Amygdala (tissue), 56 donors: ENCODE results near the gene WWOX.

Experiments
- DNase-seq, 56 donors: peaks; one replicate each; lab custom pipeline; 2025; lab: John Stamatoyannopoulos, UW

WWOX gene

GRCh38 chr16:79182616-79183015 is 1083.2 kb downstream of the WWOX start:
- DNase-seq = peak in 7 of 56 donors; percentile 6 to 33 (median 11)

- no peak for DNase-seq
These were observed 1084.1 kb downstream of the WWOX start for GRCh38 chr16:79183571-79183970.

DNA sequence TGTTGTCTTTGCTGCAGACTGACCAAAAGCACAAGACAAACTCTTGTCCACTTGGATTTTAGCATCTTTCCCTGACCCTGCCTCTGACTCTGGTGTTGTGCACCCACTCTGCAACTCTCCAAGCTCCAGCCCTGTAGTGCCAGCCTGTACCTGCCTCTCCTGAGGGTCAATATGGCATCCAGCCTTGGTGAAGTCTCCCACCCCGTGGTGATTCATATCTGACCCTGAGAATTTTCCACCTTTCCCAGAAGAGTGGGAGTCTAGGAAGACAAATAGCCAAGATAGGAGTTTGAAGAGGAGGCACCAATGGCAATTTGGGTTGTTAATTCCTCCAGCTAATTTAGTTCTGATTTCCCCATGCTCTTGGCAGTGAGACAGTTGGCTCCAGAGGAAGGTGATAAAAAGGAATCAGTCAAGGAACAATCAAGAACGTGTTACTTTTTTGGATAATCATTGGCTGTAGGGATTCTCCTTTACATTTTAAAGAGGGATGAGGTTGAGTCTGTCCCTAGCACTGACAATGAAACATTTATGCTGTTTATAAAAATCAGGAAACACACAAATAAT is 1085.1 kb downstream of the WWOX start:
- no peak for DNase-seq

GRCh38 chr16:79185711-79186110 is 1086.3 kb downstream of the WWOX start:
- no peak for DNase-seq

DNA sequence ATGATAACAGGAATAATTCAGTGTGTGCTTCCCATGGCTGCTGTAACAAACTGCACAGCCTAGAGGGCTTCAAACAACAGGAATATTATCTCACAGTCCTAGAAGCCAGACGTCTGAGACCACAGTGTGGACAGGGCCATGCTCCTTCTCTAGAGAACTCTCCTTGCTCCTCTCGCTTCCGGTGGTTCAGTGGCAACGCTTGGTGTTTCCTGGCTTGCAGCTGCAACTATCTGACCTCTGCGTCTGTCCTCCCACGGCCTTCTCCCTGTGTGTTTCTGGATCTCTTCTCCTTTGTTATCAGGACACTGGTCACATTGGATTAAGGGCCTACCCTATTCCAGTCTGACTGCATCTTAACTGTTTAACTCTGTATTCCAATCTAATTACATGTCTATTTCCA is 1086.7 kb downstream of the WWOX start:
- DNase-seq = no peak

GRCh38 chr16:79188115-79188738 is 1088.8 kb downstream of the WWOX start:
- DNase-seq = no peak

GRCh38 chr16:79188739-79189122 is 1089.3 kb downstream of the WWOX start:
- DNase-seq = no peak

- no peak for DNase-seq
These were observed 1091.1 kb downstream of the WWOX start for GRCh38 chr16:79190542-79190941.

GRCh38 chr16:79191933-79192332 is 1092.5 kb downstream of the WWOX start:
- no peak for DNase-seq

- DNase-seq = no peak
These were observed 1093.5 kb downstream of the WWOX start for GRCh38 chr16:79192904-79193303.

DNA sequence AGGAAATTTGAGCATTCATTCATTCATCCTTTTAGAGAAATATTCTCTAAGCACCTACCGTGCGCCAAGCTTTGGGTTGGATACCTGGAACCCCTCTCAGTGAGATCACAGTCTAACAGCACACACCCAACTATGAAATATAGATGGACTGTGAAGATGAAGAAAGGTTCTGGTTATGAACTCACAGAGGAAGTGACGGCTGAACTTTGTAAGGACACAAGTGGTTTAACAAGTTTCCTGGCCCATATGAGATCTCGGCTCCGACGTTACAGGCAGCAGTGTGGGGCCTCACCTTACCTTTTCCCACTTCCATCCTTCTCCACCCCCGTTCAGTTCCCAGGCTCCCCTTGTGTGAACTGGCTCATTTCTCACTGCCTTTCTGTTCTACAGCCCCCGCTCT is 1094.8 kb downstream of the WWOX start:
- DNase-seq = peak in 5 of 56 donors; percentile 1 to 13 (median 4)

DNA sequence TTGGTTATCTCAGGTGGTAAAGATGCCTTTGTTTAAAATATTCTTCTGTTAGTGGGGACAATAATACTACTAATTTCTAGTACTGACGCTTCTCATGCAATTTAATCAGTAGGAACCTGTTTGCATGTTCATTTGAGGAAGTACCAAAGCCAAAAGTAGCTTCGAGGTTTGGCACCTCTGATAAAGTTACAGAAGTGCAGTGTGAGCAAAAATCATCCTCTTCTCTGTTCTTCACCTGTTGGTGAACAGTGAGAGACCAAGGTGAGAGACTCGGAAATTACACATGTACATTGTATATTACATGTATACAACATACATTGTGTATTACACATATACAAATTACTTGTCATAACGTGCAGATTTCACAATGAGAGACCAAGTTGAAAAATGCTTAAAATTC is 1096.5 kb downstream of the WWOX start:
- no peak for DNase-seq

- no peak for DNase-seq
These were observed 1102.0 kb downstream of the WWOX start for GRCh38 chr16:79201436-79201835.

DNA sequence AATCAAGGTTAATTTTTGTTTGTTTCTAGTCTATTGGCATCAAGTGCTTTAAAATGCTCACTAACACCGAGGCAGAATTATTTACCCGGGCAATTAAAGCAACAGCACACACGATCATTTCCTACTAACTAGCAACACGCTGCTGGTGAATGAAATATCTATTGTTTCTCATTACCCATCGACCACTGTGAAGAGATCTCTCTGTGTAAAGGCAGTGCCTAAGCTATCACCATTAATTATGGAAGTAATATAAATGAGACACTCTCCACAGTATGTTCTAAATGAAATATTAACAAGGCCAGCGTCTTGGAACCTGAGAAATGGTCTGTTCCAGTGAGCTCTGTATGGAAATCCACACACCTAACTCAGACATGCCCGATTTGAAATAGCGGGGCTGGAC is 1103.5 kb downstream of the WWOX start:
- DNase-seq = no peak

DNA sequence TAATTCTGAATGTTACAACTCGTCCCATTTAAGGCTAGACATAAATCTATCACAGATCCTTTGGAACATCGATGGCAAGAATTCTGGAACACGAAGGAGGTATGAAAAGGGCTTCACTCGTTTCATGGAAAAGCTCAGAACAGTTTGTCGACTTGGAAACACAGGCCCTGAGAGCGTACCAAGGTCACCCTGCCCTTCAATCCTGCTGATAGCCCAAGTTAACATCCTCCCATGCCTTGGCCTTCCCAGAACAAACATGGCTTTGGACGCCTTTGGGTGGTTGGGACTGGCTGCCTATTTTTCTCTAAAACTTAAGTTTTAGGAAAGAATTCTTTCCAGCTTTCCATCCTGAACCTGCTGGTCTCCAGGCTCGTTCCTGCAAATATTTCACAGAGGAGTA is 1105.0 kb downstream of the WWOX start:
- no peak for DNase-seq

GRCh38 chr16:79206889-79207288 is 1107.4 kb downstream of the WWOX start:
- no peak for DNase-seq

GRCh38 chr16:79209308-79209707 is 1109.9 kb downstream of the WWOX start:
- DNase-seq = peak in 16 of 56 donors; percentile 2 to 31 (median 16)

- no peak for DNase-seq
These were observed 1111.2 kb downstream of the WWOX start for GRCh38 chr16:79210607-79211006.

GRCh38 chr16:79211586-79211985 is 1112.1 kb downstream of the WWOX start:
- peak in 43 of 56 donors; percentile 3 to 69 (median 30) for DNase-seq

GRCh38 chr16:79212114-79212791 is 1112.8 kb downstream of the WWOX start:
- peak in 10 of 56 donors; percentile 2 to 48 (median 12) for DNase-seq

- DNase-seq = peak in 8 of 56 donors; percentile 1 to 23 (median 8)
These were observed 1113.8 kb downstream of the WWOX start for GRCh38 chr16:79213214-79213613.

- DNase-seq = no peak
These were observed 1115.8 kb downstream of the WWOX start for GRCh38 chr16:79215289-79215688.
